GM21619 (cell line): ENCODE measurements around the gene SCNM1.
"Not testable (repeated sequence)": the region's sequence is repeated elsewhere in the genome, so short reads cannot be mapped to it uniquely, and the experiment has no call there.

ENCODE experiments used
- ATAC-seq: cut with Tn5 transposase; IDR thresholded peaks from one replicate; pipeline ENCODE4 v1.9.1; 2021; ENCODE audit not compliant: unreplicated experiment

The SCNM1 gene

GRCh38 chr1:151192047-151192446 lies 26.1 kb downstream of the SCNM1 start:
- no peak for ATAC-seq

GRCh38 chr1:151193304-151193703 lies 27.4 kb downstream of the SCNM1 start:
- ATAC-seq = no peak

- no peak for ATAC-seq
Observed at GRCh38 chr1:151193856-151194255, 27.9 kb downstream of the SCNM1 start.

GRCh38 chr1:151194894-151195594 lies 29.1 kb downstream of the SCNM1 start:
- not testable (repeated sequence) for ATAC-seq

- no peak for ATAC-seq
Observed at GRCh38 chr1:151196292-151196800, 30.4 kb downstream of the SCNM1 start.

GRCh38 chr1:151197863-151198253 lies 31.9 kb downstream of the SCNM1 start:
- ATAC-seq = no peak

- peak; percentile 75 for ATAC-seq
Observed at GRCh38 chr1:151198254-151199127, 32.5 kb downstream of the SCNM1 start, which contains the start of gene PIP5K1A. PIP5K1A (plus strand) TSS chr1:151198552; CDS start chr1:151198997, 445 bp downstream.

GRCh38 chr1:151199873-151200581 lies 34.1 kb downstream of the SCNM1 start:
- no peak for ATAC-seq

GRCh38 chr1:151205381-151205965 lies 39.5 kb downstream of the SCNM1 start:
- not testable (repeated sequence) for ATAC-seq

GRCh38 chr1:151210830-151211229 lies 44.9 kb downstream of the SCNM1 start:
- no peak for ATAC-seq

- ATAC-seq = no peak
Observed at GRCh38 chr1:151211972-151212705, 46.2 kb downstream of the SCNM1 start.

GRCh38 chr1:151213560-151213959 lies 47.6 kb downstream of the SCNM1 start:
- no peak for ATAC-seq
